ENCODE measurements around the gene PPIL3.
"Not testable (repeated sequence)": the region's sequence is repeated elsewhere in the genome, so short reads cannot be mapped to it uniquely, and the experiment has no call there.

PPIL3 gene

DNA sequence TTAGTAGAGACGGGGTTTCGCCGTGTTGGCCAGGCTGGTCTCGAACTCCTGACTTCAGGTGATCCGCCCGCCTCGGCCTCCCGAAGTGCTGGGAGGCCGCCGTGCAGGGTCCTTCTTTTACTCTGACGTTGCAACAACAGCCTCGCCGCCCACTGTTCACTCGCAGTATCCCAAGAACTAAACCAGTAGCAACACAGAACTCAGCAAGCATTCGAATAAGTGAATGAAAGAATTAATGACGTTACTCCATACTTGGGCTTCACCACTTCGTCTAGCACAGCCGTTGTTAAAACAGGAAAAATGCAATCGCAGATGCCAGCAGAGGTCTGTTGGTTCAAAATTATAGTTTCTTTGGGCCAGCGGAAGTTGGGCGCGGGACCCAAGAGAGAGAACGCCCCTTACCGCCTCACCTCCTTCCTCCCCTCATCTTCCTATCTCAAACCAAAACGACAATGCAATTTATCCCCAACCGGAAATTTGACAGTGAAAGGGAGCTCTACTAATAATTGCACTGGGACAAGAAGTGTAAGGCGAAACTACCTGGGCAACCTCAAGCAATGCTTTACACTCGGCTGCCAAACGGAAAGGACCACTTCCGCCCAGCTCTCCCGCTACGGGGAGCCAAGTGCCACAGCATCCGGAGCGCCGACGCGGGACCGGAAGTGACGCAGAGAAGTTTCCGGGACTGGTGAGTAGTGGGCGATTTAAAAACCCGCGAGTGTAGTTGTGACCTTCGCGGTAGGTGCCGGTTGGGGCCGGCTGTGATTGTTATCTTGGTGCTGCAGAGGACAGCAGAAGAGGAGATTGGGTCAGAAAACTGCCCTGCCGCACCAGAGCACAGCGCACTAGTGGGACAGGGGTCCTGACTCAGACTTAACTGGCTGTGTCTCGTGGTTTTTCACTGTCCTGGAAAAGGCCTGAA lies at the start of gene PPIL3, which contains the start of gene NIF3L1:
PPIL3 (minus strand) TSS at position 374 of the 922 bp plus-strand sequence. CDS start 1,462 bp downstream, outside the sequence.
NIF3L1 (plus strand) TSS at position 668 of the 922 bp plus-strand sequence. CDS start 2,573 bp downstream, outside the sequence.
- peak; percentile 93 for DNase-seq (ENCODE audit: low read depth)

DNA sequence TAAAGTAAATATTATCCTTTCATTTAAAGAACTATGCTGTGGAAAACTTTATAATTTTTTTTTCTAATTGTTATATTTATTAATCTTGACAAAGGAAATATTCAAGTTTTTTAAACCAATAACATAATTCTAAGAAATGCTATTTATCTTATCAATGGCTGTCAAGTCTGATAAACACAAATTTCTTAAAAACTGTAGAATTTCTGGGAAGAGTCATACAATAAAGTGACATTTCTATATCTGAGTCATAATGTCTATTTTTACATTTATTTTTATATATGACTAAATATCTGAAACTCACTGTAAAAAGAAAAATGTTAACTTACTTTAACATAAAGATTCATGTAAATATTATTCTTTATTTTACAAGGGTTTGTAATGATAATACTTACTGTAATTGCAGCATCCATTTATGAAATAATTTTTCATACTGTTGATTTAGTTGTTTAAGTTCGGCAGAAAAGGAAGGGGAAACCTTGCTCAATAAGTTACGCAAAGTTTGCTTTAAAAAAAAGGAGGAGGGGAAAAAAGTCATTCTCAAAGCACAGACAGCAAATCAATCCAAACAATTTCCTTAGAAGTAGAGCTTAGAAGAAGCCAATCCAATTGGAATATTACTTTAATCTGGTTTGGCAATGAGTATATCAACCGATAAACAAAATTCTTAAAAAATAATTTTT lies 42.2 kb upstream of the PPIL3 start:
- DNase-seq (ENCODE audit: low read depth), result no peak

DNA sequence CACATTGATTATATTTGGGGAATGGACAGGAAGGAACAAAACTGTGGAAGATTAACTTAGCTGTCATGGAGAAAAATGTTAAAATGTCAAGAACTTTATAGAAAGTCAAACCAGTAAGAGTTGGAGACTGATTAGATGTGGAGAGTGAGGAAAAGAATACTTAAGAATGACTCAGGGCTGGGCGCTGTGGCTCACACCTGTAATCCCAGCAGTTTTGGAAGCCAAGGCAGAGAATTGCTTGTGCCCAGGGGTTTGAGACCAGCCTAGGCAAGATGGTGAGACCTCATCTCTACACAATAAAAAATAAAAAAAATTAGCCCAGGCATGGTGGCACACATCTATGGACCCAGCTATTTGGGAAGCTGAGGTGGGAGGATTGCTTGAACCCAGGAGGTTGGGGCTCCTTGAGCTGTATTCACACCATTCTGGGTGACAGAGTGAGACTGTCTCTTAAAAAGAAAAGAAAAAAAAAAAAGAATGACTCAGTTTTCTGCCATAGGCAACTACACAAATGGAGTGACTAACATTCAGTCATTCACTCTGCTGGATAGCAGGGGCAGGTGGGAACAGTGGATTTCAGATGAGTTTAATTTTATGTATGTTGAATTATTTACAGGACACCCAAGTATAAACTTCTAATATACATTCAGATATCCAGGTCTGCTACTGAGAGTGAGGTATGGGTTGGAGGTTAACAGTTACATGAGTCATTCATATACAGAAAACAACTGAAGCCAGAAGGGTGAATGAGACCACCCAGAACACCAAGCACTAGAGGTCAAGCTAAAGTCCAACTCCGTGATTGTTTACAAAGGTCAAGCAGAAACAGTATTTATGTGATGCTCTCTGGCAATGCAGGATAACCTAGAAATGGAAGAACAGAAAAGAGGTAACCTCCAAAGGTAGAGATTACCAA lies 40.7 kb upstream of the PPIL3 start:
- DNase-seq (ENCODE audit: low read depth), result no peak

DNA sequence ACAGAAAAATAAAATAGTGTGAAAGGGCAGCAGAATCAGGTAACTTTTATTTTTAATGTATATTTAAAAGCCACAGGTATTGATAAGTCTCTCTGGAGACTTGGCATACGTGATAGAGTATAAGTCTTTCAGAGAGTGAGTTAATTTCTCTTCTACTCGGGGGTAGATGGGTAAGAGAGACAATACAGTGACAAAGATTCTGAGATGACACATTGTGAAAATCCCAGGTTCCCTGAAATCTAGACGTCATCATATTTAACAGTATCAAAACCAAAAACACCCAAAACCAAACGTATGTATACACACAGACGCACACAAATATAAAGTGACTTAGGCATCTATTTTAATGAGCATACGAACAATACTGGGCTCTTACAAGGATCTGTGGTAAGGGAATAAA lies 33.6 kb upstream of the PPIL3 start:
- DNase-seq (ENCODE audit: low read depth), result no peak

DNA sequence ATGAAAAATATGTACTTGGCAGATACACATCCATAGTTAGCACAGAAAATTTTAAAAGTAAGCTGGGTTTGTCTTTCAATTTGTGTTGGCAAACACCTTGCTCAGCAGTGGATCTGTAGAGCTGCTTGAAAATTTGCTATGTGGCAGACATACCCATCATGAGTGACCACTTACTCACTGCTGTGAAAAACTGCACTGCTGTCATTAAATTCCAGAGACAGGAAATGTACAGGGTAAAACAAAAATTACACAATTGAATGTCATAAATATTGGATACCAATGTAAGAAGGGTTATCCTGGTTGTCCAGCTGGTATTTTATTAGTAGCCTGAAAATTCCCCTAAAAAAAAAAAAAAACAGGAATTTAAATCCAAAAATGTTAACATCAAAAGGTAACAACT lies 24.8 kb upstream of the PPIL3 start:
- no peak for DNase-seq (ENCODE audit: low read depth)

DNA sequence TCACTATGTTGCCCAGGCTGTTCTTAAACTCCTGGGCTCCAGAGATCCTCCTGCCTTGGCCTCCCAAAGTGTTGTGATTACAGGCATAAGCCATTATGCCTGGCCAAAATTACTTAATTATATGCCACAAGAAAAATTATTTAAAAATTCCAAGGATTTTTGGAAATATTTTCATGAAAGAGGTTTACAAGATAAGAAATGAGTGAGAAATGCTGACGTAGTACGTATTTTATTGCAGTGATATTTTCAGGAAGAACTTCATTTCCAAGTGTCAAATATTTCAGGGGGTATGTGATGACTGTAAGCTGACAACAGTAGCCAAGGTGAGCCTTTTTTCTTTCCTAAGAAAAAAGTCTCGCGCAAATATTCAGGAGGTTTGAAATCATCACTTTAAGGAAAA lies 21.1 kb upstream of the PPIL3 start:
- DNase-seq (ENCODE audit: low read depth), result no peak

DNA sequence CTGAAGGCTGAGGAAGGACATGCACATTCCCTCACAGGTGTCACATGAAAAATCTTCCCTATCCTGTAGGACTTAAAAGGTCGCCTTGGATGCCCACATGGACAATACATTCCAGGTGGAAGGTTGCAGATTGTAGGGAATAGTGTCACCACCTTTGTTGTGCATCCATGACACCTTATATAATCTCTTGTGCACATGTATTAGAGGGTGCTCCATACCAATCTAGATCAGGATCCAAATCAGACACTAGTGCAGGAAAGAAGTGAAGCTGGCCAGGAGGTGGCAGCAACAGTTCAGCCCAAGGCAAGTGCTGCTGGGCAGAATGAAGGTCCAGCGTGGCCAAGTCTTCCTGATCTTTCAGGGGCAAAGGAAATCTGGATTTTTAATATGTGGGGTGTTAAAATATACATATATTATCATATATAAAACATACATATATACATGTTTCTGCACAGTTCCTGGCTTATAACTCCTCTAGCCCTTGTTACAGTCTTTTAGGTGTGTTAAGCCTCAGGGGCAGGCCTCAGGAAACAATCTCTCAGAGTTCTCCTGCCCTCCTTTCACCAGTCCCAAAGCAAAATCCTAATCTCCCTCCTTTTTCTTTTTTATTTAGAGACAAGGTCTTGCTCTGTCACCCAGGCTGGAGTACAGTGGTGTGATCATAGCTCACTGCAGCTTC lies 16.9 kb upstream of the PPIL3 start:
- no peak for DNase-seq (ENCODE audit: low read depth)

DNA sequence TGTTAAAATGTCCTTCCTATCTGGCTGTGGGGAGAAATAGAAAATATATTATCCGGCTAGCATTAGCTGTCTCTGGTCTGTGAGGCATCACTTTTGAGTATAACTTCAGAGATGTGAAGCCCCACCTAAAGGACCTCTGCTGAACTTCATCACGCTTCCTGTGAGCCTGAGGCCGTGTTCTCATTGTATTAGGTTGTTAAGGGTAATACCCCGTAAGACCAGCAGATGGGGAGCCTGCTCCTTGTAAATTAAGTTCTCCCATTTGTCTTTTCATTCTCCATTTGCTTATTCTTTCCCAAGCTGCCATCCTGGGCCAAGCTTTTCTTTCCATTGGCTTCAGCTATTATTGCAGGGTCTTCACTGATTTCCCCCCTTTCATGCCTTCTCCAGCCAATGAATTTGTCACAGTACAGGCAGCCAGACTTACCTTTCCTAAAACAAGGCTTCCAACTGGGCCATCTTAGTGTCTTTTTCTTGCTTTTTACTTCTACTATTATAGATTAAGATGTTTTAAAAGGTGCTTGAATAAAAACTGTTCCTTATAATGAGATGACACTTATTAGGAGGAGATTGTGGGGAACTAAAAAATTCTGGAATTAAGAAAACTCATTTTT lies 12.7 kb upstream of the PPIL3 start:
- DNase-seq (ENCODE audit: low read depth), result peak; percentile 42

DNA sequence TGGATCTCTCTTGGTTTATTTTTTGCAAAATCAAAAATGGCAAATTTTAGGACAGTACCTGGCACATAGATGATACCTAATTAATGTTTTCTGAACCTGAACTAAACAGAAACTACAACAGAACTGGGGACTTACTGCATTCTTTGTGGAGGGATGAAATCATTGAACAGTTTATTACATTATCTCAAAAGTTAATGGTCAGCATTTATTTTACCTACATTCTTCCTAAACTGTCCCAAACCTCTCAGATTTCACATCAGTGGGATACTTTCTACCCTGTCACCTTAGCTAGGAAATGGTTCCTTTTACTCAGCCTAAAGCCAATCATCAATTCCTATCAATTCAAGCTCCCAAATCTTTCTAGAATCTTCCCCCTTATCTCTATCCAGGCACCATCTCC lies 10.6 kb upstream of the PPIL3 start:
- DNase-seq (ENCODE audit: low read depth), result no peak

DNA sequence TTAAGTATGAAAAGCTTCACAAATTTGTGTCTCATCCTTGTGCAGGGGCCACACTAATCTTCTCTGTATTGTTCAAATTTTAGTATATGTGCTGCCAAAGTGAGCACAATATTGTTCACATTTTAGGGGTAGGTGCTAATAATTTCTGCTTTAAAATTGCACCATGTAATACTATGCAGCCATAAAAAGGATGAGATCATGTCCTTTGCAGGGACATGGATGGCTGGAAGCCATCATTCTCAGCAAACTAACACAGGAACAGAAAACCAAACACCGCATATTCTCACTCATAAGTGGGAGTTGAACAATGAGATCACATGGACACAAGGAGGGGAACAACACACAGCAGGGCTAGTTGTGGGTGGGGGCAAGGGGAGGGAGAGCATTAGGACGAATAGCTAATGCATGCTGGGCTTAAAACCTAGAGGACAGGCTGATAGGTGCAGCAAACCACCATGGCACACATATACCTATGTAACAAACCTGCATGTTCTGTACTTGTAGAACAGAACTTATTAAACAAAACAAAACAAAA lies 7.1 kb downstream of the PPIL3 start:
- DNase-seq (ENCODE audit: low read depth), result not testable (repeated sequence)

DNA sequence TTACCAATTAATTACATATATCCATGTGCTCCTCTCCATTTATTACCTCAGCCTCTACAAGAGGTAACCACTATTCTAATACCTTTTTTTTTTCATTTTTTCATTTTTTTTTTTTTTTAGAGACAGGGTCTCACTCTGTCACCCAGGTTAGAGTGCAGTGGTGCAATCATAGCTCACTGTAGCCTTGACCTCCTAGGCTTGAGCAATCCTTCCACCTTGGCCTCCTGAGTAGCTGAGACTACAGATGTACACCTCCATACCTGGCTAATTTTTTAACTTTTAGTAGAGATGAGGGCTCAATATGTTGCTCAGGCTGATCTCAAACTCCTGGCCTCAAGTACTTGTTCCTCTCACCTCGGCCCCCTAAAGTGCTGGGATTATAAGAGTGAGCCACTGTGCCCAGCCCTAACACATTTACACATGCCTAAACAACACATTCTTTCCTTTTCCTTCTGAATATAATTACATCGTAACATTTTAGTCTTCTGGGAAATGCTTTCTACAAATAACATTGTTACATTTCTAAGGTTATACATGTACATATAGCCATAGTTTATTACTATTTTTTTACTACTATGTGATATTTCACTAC lies 10.5 kb downstream of the PPIL3 start:
- no peak for DNase-seq (ENCODE audit: low read depth)

DNA sequence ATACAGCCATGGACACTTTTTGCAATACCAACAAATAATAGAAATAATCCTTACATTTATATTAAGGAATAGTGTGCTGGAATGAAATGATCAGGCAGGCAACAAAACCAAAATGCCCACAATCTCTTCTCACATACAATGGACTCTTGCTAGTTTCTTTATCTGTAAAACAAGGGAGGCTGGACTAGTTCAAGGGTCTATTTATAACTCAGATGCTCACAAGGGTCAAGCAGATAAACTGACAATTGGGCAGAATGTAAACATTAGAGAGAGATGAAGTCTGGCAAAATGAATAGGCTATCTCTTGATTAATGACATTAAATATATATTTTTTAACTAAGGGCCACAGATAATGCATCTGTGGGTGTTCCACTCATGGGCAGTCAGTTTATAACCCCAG lies 11.4 kb downstream of the PPIL3 start:
- no peak for DNase-seq (ENCODE audit: low read depth)

DNA sequence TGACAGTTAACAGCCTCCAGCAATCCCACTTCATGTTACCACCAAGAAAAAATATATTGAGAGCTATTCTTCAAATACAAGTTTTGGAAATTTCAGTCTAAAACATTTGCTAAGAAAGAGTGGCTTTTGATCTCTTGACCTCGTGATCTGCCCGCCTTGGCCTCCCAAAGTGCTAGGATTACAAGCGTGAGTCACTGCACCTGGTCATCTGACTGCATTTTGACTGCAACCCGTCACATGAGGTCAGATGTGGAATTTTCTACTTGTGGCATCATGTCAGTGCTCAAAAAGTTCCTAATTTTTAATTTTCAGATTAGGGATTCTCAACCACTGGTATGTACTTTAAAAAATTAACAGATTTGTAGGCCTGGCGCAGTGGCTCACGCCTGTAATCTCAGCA lies 15.3 kb downstream of the PPIL3 start:
- no peak for DNase-seq (ENCODE audit: low read depth)

DNA sequence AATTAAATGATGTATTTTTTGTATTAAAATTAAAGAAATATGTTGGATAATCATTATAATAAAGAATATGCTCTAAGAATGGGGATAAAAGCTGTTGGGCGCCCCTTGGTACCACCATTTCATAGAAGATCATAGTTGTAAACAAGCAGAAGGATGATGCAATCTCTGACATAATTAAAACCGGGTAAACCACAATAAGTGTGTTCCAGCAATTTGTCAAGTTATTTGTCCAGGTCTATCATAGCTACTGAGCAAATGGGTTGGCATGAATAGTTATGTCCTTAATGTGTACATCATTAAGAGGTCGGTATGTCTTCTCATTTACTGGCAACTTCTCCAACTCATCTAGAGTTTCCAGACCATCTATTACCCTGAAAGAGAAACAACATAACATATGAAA lies 17.7 kb downstream of the PPIL3 start:
- no peak for DNase-seq (ENCODE audit: low read depth)

DNA sequence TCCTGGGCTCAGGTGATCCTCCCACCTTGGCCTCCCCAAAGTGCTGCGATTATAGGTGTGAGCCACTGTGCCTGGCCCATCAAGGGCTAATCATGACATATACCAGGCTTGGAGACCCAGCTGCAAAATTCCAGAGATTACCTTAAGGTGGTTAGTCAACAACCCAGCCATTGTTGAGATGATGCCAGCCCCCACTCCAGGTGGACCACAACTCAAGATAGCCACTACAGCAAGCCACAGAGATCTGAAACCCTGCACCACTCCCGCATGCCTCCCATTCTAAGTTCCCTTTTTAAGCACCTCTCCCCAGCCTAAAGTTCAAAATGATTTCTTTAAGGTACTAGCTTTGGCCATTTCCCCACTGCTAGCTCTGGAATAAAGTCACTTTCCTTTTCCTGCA lies 19.9 kb downstream of the PPIL3 start:
- no peak for DNase-seq (ENCODE audit: low read depth)

DNA sequence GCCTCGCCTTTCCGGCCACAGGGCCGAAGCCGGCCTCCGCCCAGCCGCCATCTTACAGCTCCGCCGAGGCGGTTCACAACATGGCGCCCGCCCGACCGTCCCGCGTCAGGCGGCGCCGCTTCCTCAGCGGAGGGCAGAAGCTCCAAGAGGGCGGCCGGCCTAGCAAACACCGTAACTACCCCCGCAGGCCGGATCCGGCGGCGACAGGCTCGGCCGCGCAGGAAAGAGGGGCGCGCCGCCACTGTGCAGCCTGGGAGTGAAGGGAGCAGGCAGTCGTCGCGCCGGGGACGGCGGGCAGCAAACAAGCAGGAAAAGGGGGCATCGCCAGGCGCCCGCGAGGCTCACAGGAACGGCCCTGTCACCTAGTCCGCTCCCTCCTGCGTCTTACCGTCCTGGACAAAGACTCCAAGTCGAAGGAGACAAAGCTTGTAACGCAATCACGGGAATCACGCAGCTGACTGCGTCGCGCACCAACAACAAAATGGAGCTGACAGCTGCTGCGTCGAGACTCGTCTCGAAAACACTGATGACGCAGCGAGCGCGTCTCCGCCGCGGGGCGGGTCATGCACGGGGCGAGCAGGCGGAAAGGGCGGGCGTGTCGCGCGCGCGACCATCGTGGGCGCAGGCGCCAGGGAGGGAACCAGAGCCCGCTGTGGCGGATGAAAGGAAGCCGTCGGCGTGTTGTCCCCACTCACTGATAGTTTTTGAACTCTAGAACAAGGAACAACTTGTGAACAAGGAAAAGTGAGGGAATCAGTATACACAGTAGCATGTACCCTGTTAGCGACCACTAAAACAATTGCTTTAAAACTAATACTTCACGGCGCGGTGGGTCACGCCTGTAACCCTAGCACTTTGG lies 24.5 kb downstream of the PPIL3 start, which contains the start of gene CLK1:
CLK1 (minus strand) TSS at position 483 of the 859 bp plus-strand sequence. CDS start 2,796 bp downstream, outside the sequence.
- DNase-seq (ENCODE audit: low read depth), result peak; percentile 98

DNA sequence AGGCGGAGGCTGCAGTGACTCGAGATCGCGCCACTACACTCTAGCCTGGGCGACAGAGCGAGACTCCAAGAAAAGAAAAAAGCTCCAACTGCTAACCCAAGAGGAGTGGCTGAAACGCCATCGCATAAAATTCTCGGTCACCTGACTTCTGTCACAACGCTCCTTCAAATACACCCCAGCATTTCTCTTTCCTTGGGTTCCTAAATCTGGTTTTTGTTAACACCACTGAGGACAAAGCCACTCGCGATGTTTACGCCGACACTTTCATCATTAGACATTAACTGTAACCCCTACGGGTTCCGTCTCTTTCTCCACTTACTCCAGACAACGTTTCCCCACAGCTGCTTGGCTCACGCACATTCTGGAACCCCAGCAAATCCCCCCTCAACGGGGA lies 25.1 kb downstream of the PPIL3 start:
- no peak for DNase-seq (ENCODE audit: low read depth)

DNA sequence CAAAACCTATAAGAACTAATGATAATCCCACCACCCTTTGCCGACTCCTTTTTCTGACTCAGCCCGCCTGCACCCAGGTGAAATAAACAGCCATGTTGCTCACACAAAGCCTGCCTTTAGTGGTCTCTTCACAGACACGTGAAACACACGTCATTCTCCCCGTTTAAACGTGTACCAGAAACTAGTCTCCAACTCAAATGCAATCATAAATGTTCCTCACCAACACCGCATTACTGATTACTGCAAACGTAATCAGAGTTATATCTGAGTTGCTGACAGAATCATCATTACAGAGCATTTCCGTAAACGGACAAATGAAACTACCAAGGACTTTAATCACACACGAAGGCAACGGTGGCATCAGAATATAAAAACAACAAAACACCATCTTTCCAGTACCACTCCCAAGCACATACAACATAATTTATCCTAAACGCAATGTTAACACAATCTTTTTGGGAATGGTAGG lies 26.3 kb downstream of the PPIL3 start:
- DNase-seq (ENCODE audit: low read depth), result peak; percentile 31

DNA sequence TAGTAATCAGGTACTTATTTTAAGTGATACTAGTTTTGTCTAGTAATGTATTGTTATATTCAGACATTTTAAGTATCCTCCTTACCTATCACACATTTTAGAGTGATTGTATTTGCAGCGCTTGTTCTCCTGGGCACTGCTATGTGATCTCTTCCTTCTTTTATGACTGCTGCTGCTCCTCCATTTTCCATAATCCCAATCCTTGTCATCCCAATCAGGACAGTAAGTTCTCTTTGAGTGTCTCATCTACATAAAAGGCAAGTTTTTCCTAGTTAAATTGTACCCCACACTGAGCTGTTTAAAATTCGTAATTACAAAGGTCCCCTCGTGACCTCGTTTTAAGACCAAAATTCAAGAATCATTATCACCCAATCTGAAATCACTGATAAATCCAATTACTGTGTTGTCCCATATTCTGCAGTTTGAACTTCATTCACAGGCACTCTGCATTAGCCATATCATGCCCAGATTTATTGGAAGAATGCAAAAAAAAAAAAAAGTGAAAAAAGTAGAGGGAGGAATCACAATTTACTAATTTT lies 27.2 kb downstream of the PPIL3 start:
- no peak for DNase-seq (ENCODE audit: low read depth)
